AG09309 (cell line): ENCODE measurements around the gene KARS1.

ENCODE experiments used
- DNase-seq: peaks from one replicate; pipeline ENCODE4 v3.0.0-alpha.2; 2010; ENCODE audit warnings: low read depth
- H3K4me3 ChIP-seq: 2 replicates; pipeline ENCODE4 v1.5.1; 2011; ENCODE audit warnings: mild to moderate bottlenecking, low read depth, low read length, moderate library complexity; ENCODE audit not compliant: control insufficient read depth
- TF ChIP-seq, protein P1 (sequence below): IDR thresholded peaks from 2 replicates; pipeline ENCODE4 v1.5.1; 2011; ENCODE audit warnings: mild to moderate bottlenecking, low read depth, low read length, inconsistent platforms; ENCODE audit not compliant: insufficient read depth, control insufficient read depth; ENCODE audit errors: missing control alignments

Gene KARS1

DNA sequence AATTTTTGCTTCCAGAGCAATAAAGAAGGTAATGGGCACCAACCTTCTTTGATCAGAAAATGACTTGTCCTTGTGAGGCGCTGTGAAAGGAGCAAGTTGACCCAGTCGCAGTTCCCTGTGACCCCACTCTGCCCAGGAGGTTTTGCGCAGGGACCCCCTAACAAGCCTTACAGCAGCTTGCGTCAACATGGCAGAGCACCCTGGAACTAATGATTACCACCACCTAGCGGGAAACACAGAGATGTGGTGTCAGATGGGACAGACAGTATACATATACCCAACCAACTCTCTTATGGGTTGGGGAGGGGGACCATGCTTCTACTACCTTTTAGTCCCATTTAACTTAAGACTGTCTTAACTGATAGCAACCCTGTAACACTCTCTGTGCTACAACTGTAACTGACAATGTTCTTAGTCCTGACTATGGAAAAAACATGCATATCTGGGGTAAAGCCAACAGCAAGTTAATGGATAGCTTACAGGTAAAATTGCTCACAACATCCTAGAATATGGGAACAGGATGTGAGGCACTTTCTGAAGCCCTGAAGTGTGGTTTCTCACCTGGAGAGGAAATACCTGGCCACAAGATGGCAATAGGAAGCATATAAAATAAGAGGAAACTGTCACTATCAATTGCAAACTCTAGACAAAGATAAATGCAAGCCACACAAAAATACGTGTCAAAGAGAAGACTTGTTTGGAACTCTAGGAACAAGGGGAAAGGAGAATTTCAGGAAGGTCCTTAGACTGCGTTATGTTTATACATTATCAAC, 3.0 kb downstream of the KARS1 start:
- no peak overlapping the region for H3K4me3 ChIP-seq
- TF ChIP-seq, protein P1, sequence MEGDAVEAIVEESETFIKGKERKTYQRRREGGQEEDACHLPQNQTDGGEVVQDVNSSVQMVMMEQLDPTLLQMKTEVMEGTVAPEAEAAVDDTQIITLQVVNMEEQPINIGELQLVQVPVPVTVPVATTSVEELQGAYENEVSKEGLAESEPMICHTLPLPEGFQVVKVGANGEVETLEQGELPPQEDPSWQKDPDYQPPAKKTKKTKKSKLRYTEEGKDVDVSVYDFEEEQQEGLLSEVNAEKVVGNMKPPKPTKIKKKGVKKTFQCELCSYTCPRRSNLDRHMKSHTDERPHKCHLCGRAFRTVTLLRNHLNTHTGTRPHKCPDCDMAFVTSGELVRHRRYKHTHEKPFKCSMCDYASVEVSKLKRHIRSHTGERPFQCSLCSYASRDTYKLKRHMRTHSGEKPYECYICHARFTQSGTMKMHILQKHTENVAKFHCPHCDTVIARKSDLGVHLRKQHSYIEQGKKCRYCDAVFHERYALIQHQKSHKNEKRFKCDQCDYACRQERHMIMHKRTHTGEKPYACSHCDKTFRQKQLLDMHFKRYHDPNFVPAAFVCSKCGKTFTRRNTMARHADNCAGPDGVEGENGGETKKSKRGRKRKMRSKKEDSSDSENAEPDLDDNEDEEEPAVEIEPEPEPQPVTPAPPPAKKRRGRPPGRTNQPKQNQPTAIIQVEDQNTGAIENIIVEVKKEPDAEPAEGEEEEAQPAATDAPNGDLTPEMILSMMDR: no peak
- DNase-seq: no peak

DNA sequence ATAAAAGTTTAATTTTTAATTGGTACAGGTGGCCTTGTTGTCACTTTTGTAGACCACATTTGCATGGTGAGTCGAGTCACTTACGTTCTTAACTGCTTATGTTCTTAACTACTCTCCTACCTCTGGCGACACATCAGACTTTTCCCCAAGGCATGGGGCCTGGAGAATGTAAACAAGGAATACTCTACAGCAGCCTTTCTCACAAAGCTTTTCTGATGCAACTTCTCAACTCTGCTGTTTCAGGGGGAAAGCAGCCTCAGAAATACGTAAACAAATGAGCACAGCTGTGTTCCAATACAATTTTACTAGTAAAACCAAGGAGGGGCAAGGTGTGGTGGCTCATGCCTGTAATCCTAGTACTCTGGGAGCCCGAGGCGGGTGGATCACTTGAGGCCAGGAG, 6.9 kb downstream of the KARS1 start:
- TF ChIP-seq, protein P1: no peak
- DNase-seq: no peak
- H3K4me3 ChIP-seq: no peak overlapping the region

- DNase-seq: no peak
- no peak overlapping the region for H3K4me3 ChIP-seq
- TF ChIP-seq, protein P1: no peak
Observed at GRCh38 chr16:75635036-75635435, 12.4 kb downstream of the KARS1 start.

GRCh38 chr16:75632857-75633256, 14.6 kb downstream of the KARS1 start:
- no peak for DNase-seq
- no peak overlapping the region for H3K4me3 ChIP-seq
- TF ChIP-seq, protein P1: no peak

- TF ChIP-seq, protein P1: no peak
- DNase-seq: no peak
- H3K4me3 ChIP-seq: no peak overlapping the region
Observed at GRCh38 chr16:75630052-75630451, 17.4 kb downstream of the KARS1 start.

DNA sequence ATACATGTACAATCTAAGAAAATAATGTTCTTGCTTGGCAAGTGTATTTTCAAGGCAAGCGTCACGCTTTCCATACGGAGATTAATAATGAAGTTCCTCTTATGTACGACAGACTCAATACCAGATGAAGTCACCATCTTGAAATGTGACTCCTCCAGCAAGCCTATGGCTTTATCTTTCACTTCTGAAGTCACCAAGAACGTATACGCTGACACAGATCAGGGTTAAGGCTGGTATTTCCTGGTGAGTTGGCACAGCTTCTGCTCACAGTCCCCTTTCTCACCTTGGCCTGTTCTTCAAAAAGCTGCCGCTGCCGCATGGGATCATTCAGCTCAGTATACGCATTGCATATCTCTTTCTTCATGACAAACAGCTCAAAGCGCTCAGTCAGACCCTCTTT, 18.3 kb downstream of the KARS1 start:
- H3K4me3 ChIP-seq: no peak overlapping the region
- TF ChIP-seq, protein P1: no peak
- no peak for DNase-seq

GRCh38 chr16:75628351-75628750, 19.1 kb downstream of the KARS1 start:
- H3K4me3 ChIP-seq: no peak overlapping the region
- no peak for DNase-seq
- TF ChIP-seq, protein P1: no peak
